HepG2 (cell line): ENCODE measurements around the gene FAIM2. TPM values are rescaled to one million over a fixed set of nuclear protein-coding genes. Genes with fewer than 3 reads are reported as not detected.

Experiments
- ATAC-seq: fragments of 200-7000 bp; cut with Tn5 transposase; 3 replicates; pipeline ENCODE4 v1.9.1; 2020; ENCODE audit warnings: mild to moderate bottlenecking, moderate library complexity
- BruUV-seq: library from RNA; stranded (reverse); fragments of 400-500 nt; replicated peaks from 2 replicates; lab custom pipeline; 2021; lab: Mats Ljungman, UMichigan
- CTCF ChIA-PET: fragments of 300-600 bp; formaldehyde crosslinking; extraction: SDS; loops from one replicate; lab custom pipeline; 2021; ENCODE audit warnings: low total read pairs, inconsistent platforms, low intra/inter-chr PET ratio; lab: Yijun Ruan, JAX
- POLR2A ChIA-PET: fragments of 350-600 bp; sonication (Branson Sonifier 250); formaldehyde crosslinking; loops from one replicate; lab custom pipeline; 2020; ENCODE audit warnings: antibody characterized with exemption, inconsistent platforms; lab: Yijun Ruan, JAX
- DNase-seq: peaks from one replicate; pipeline ENCODE4 v3.0.0-alpha.2; 2015; ENCODE audit warnings: low spot score
- FAIRE-seq: peaks from 3 replicates; lab custom pipeline; 2011; peaks lifted over from hg19 to GRCh38; lab: Jason Lieb, UNC
- H2AFZ ChIP-seq: one replicate; pipeline ENCODE4 v1.6.1; 2011; ENCODE audit warnings: low read length, inconsistent platforms
- H3K27ac ChIP-seq: fragments of 300-600 bp; 3 replicates; pipeline ENCODE4 v1.8.0; 2011; ENCODE audit warnings: mixed run types, mild to moderate bottlenecking, mixed read lengths, low read length, inconsistent platforms; ENCODE audit not compliant: insufficient read depth; ENCODE audit errors: extremely low read length
- H3K27me3 ChIP-seq, 2 experiments: fragments of 200-600 bp in 1 of 2; 2 replicates in 1 of 2; 3 replicates in 1 of 2; pipeline versions ENCODE4 v1.6.0 to v1.8.0; 2011; ENCODE audit warnings: low read length in 2 of 2, mild to moderate bottlenecking in 2 of 2, moderate library complexity in 2 of 2, inconsistent platforms in 1 of 2; ENCODE audit not compliant: insufficient read depth in 2 of 2, control insufficient read depth in 1 of 2
- H3K36me3 ChIP-seq, 2 experiments: fragments of 200-600 bp in 1 of 2; replicated peaks in 1 of 2; 2 replicates in 1 of 2; 3 replicates in 1 of 2; pipeline versions ENCODE4 v1.5.1 to v1.8.0; 2011; ENCODE audit warnings: low read length in 2 of 2, inconsistent platforms in 1 of 2; ENCODE audit not compliant: insufficient read depth in 2 of 2, control insufficient read depth in 1 of 2
- H3K4me1 ChIP-seq: 2 replicates; pipeline ENCODE4 v1.5.1; 2012; ENCODE audit warnings: low read length, inconsistent platforms; ENCODE audit not compliant: insufficient read depth
- H3K4me2 ChIP-seq: 2 replicates; pipeline ENCODE4 v1.6.0; 2011; ENCODE audit warnings: low read depth, low read length, inconsistent platforms
- H3K4me3 ChIP-seq, 3 experiments: fragments of 200-600 bp in 1 of 3; sonication (generic), shearing (Covaris generic) in 1 of 3; replicated peaks in 1 of 3; 2 replicates each; pipeline ENCODE4 v1.5.1; 2011 to 2016; ENCODE audit warnings: low read length in 3 of 3, inconsistent platforms in 2 of 3, low read depth in 2 of 3, mild to moderate bottlenecking in 2 of 3, control low read depth in 1 of 3, mixed read lengths in 1 of 3; ENCODE audit not compliant: insufficient read depth in 1 of 3
- H3K79me2 ChIP-seq: one replicate; pipeline ENCODE4 v1.6.1; 2011; ENCODE audit warnings: low read length, inconsistent platforms; ENCODE audit not compliant: insufficient read depth
- H3K9ac ChIP-seq: 2 replicates; pipeline ENCODE4 v1.6.0; 2011; ENCODE audit warnings: mild to moderate bottlenecking, low read depth, low read length, inconsistent platforms; ENCODE audit not compliant: insufficient read depth
- H3K9me3 ChIP-seq: 2 replicates; pipeline ENCODE4 v1.5.1; 2012; ENCODE audit warnings: mild to moderate bottlenecking, low read length
- H4K20me1 ChIP-seq: 2 replicates; pipeline ENCODE4 v1.6.0; 2011; ENCODE audit warnings: inconsistent platforms, mild to moderate bottlenecking, low read length, moderate library complexity; ENCODE audit not compliant: insufficient read depth
- DR1 ChIP-seq: sonication (generic); formaldehyde crosslinking; IDR thresholded peaks from 2 replicates; pipeline ENCODE4 v1.8.0; 2021; ENCODE audit warnings: mild to moderate bottlenecking, missing genetic modification reagents, inconsistent platforms
- GTF2F1 ChIP-seq: fragments of 150-350 bp; IDR thresholded peaks from 2 replicates; pipeline ENCODE4 v1.6.1; 2014; ENCODE audit warnings: low read length
- HDAC2 ChIP-seq: sonication (generic); formaldehyde crosslinking; IDR thresholded peaks from 2 replicates; pipeline ENCODE4 v1.4.0; 2020; ENCODE audit warnings: missing genetic modification reagents
- KDM5B ChIP-seq: sonication (generic); formaldehyde crosslinking; IDR thresholded peaks from 2 replicates; pipeline ENCODE4 v1.4.0; 2020; ENCODE audit warnings: missing genetic modification reagents, mild to moderate bottlenecking, borderline replicate concordance
- MED13 ChIP-seq: sonication (generic); formaldehyde crosslinking; IDR thresholded peaks from 2 replicates; pipeline ENCODE4 v1.5.0; 2020; ENCODE audit warnings: missing genetic modification reagents
- NFKB2 ChIP-seq: sonication (generic); formaldehyde crosslinking; IDR thresholded peaks from 2 replicates; pipeline ENCODE4 v1.4.0; 2020; ENCODE audit warnings: missing genetic modification reagents, borderline replicate concordance
- NRL ChIP-seq: sonication (generic); formaldehyde crosslinking; IDR thresholded peaks from 2 replicates; pipeline ENCODE4 v1.5.0; 2020; ENCODE audit warnings: missing genetic modification reagents, mild to moderate bottlenecking, moderate library complexity, borderline replicate concordance
- PRDM4 ChIP-seq: sonication (generic); formaldehyde crosslinking; IDR thresholded peaks from 2 replicates; pipeline ENCODE4 v1.9.0; 2021; ENCODE audit warnings: missing genetic modification reagents, borderline replicate concordance
- REPIN1 ChIP-seq: sonication (generic); formaldehyde crosslinking; IDR thresholded peaks from 2 replicates; pipeline ENCODE4 v1.8.0; 2022; ENCODE audit warnings: missing genetic modification reagents, low read depth, mild to moderate bottlenecking, borderline replicate concordance
- SNAI1 ChIP-seq: sonication (generic); formaldehyde crosslinking; IDR thresholded peaks from 2 replicates; pipeline ENCODE4 v1.5.0; 2020; ENCODE audit warnings: mild to moderate bottlenecking, missing genetic modification reagents, borderline replicate concordance
- ZNF282 ChIP-seq: fragments of 450-650 bp; IDR thresholded peaks from 2 replicates; pipeline ENCODE4 v1.6.1; 2018; ENCODE audit not compliant: partially characterized antibody
- ZNF44 ChIP-seq: sonication (generic); formaldehyde crosslinking; IDR thresholded peaks from 2 replicates; pipeline ENCODE4 v1.5.1; 2020; ENCODE audit warnings: mild to moderate bottlenecking, missing genetic modification reagents
- ZNF646 ChIP-seq: sonication (generic); formaldehyde crosslinking; IDR thresholded peaks from 2 replicates; pipeline ENCODE4 v1.9.0; 2021; ENCODE audit warnings: mild to moderate bottlenecking, missing genetic modification reagents
- WGBS: methylation state at CpG from one replicate; pipeline ENCODE4 v1.1.6; 2017; ENCODE audit warnings: low lambda C conversion rate; 5-methylcytosine and 5-hydroxymethylcytosine counted together
- in situ Hi-C: cut with HindIII; loops from 2 replicates; pipeline ENCODE4 v1.10.0; 2017; ENCODE audit warnings: low pct_unique_long_range_greater_than_20kb; ENCODE audit not compliant: extremely low pct_ligation_motif_present
- intact Hi-C: fragments of 100-400 bp; cut with micrococcal nuclease; formaldehyde crosslinking; loops from one replicate; pipeline ENCODE4 v1.10.0; 2022; ENCODE audit not compliant: unreplicated experiment
- polyA plus RNA-seq, 8 experiments: library from polyadenylated mRNA; depleted of rRNA in 3 of 8; stranded (reverse) in 7 of 8; unstranded in 1 of 8; fragments of >200 nt; fragmentation: Illumina TruSeq in 4 of 8; extraction: Trizol in 4 of 8; gene quantifications; 2 replicates each; pipeline versions ENCODE4 v1.2.1 to v1.2.3, GENCODE V29; 2011 to 2016; ENCODE audit warnings: low read depth in 4 of 8, missing spikeins in 1 of 8, mixed read lengths in 1 of 8; ENCODE audit not compliant: insufficient read depth in 1 of 8
- total RNA-seq, 5 experiments: library from RNA; depleted of rRNA; stranded (reverse); fragments of >200 nt; fragmentation: Illumina TruSeq; extraction: Trizol; gene quantifications; 2 replicates each; pipeline ENCODE4 v1.2.3, GENCODE V29; 2016; ENCODE audit warnings: low read depth in 1 of 5

FAIM2 gene
- total and polyA plus RNA-seq, 2 of the 13 experiments (the other 11 are each of a cell fraction or from before 2014, with no cell fraction given): not detected

- no peak overlapping the region for H3K9ac ChIP-seq
- no peak overlapping the region for H3K27ac ChIP-seq
- H3K9me3 ChIP-seq: no peaks in the 10 kb centered on the region
- H3K4me2 ChIP-seq: no peak overlapping the region
- ChIA-PET CTCF (no interaction called here), POLR2A (no interaction called here)
- H3K27me3 ChIP-seq: peaks cover 2 to 37% of the 10 kb centered on the region in 2 experiments; a peak in 3 of 5 replicates
- no peaks in the 10 kb centered on the region for H3K36me3 ChIP-seq
- no TSS peak for BruUV-seq
- H3K4me1 ChIP-seq: peaks cover 37% of the 10 kb centered on the region
- TF ChIP-seq GTF2F1 (no peak), DR1 (CRISPR knock-in tag) (no peak), MED13 (no peak), HDAC2 (CRISPR knock-in tag) (no peak), KDM5B (no peak), ZNF282 (no peak), NFKB2 (CRISPR knock-in tag) (no peak), REPIN1 (CRISPR knock-in tag) (no peak), PRDM4 (CRISPR knock-in tag) (no peak), ZNF646 (CRISPR knock-in tag) (no peak), NRL (CRISPR knock-in tag) (no peak), ZNF44 (no peak), SNAI1 (CRISPR knock-in tag) (no peak)
- no peaks in the 10 kb centered on the region for H4K20me1 ChIP-seq
- no peak overlapping the region for H2AFZ ChIP-seq
- WGBS: 55% methylated on average over 8 of the region's 8 CpGs
- DNase-seq (no peak), ATAC-seq (no peak), FAIRE-seq (no peak)
- H3K79me2 ChIP-seq: no peaks in the 10 kb centered on the region
- in situ Hi-C loops: loop anchor here (5.0 to 10.0 kb wide), 2 partner anchors 77 to 189 kb away; partner anchors contain the start of gene ASIC1
- intact Hi-C loops: loop anchor here (10.0 kb wide), 1 partner anchor 79 kb away; no protein-coding TSS in a partner anchor
- H3K4me3 ChIP-seq: no peak overlapping the region
Observed at GRCh38 chr12:49865782-49866135, 37.9 kb downstream of the FAIM2 start.
